Chondrocyte (in vitro differentiated cells): ENCODE data around the gene DIP2C. TPM values are rescaled to one million over a fixed set of nuclear protein-coding genes. Genes with fewer than 3 reads are reported as not detected.

Source experiments
- DNase-seq: peaks from one replicate; pipeline ENCODE4 v3.0.0; 2021; ENCODE audit warnings: mixed read lengths, low spot score
- H3K27ac Mint-ChIP-seq: one replicate; pipeline ENCODE4 v1.8.0; 2021; ENCODE audit warnings: mild to moderate bottlenecking, moderate library complexity, mixed read lengths; ENCODE audit not compliant: unreplicated experiment
- H3K27me3 Mint-ChIP-seq: 2 replicates; pipeline ENCODE4 v1.8.0; 2021; ENCODE audit warnings: low read depth, mixed read lengths
- H3K36me3 Mint-ChIP-seq: 2 replicates; pipeline ENCODE4 v1.8.0; 2021; ENCODE audit warnings: low read depth, mixed read lengths
- H3K4me1 Mint-ChIP-seq: 2 replicates; pipeline ENCODE4 v1.8.0; 2021; ENCODE audit warnings: low read depth, mild to moderate bottlenecking, mixed read lengths
- H3K4me3 Mint-ChIP-seq: one replicate; pipeline ENCODE4 v1.8.0; 2021; ENCODE audit warnings: mild to moderate bottlenecking, moderate library complexity, mixed read lengths; ENCODE audit not compliant: unreplicated experiment
- H3K9me3 Mint-ChIP-seq: 2 replicates; pipeline ENCODE4 v1.8.0; 2021; ENCODE audit warnings: low read depth, mixed read lengths
- CTCF ChIP-seq: fragments of 200-600 bp; sonication (generic); IDR thresholded peaks from 2 replicates; pipeline ENCODE4 v1.5.0; 2021; ENCODE audit warnings: antibody characterized with exemption, mild to moderate bottlenecking, moderate library complexity
- total RNA-seq: library from RNA; stranded (reverse); gene quantifications from 3 replicates; pipeline ENCODE4 v1.2.1, GENCODE V29; 2021

DIP2C gene
- total RNA-seq, 1 donor from 2014 or later, result 47.9 TPM

GRCh38 chr10:580778-581177, 108.7 kb downstream of the DIP2C start:
- peak overlapping the region; percentile 77 for H3K27ac Mint-ChIP-seq
- H3K27me3 Mint-ChIP-seq, result no peaks in the 10 kb centered on the region
- H3K9me3 Mint-ChIP-seq, result no peaks in the 10 kb centered on the region
- DNase-seq, result no peak
- TF ChIP-seq CTCF, result no peak
- no peak overlapping the region for H3K4me3 Mint-ChIP-seq
- H3K36me3 Mint-ChIP-seq, result no peaks in the 10 kb centered on the region
- peaks cover 25% of the 10 kb centered on the region for H3K4me1 Mint-ChIP-seq

GRCh38 chr10:576130-576465, 113.4 kb downstream of the DIP2C start:
- no peak overlapping the region for H3K27ac Mint-ChIP-seq
- no peaks in the 10 kb centered on the region for H3K36me3 Mint-ChIP-seq
- H3K27me3 Mint-ChIP-seq, result no peaks in the 10 kb centered on the region
- DNase-seq, result no peak
- no peaks in the 10 kb centered on the region for H3K9me3 Mint-ChIP-seq
- TF ChIP-seq CTCF, result no peak
- peaks cover 47% of the 10 kb centered on the region for H3K4me1 Mint-ChIP-seq
- H3K4me3 Mint-ChIP-seq, result no peak overlapping the region

GRCh38 chr10:575402-576129, 113.9 kb downstream of the DIP2C start:
- DNase-seq, result no peak
- TF ChIP-seq CTCF, result no peak
- no peaks in the 10 kb centered on the region for H3K36me3 Mint-ChIP-seq
- no peak overlapping the region for H3K4me3 Mint-ChIP-seq
- peaks cover 47% of the 10 kb centered on the region for H3K4me1 Mint-ChIP-seq
- no peaks in the 10 kb centered on the region for H3K9me3 Mint-ChIP-seq
- H3K27me3 Mint-ChIP-seq, result no peaks in the 10 kb centered on the region
- peak overlapping the region; percentile 39 for H3K27ac Mint-ChIP-seq

GRCh38 chr10:572696-573095, 116.8 kb downstream of the DIP2C start:
- Mint-ChIP-seq H3K27me3 (no peaks in the 10 kb centered on the region), H3K4me1 (peaks cover 50% of the 10 kb centered on the region), H3K27ac (no peak overlapping the region), H3K4me3 (no peak overlapping the region), H3K36me3 (peaks cover 3% of the 10 kb centered on the region), H3K9me3 (peaks cover 4% of the 10 kb centered on the region)
- DNase-seq, result no peak
- no peak for TF ChIP-seq CTCF

GRCh38 chr10:571688-572451, 117.6 kb downstream of the DIP2C start:
- no peak for DNase-seq
- Mint-ChIP-seq H3K36me3 (peaks cover 3% of the 10 kb centered on the region), H3K4me1 (peaks cover 50% of the 10 kb centered on the region), H3K27ac (peak overlapping the region; percentile 82), H3K4me3 (no peak overlapping the region), H3K27me3 (no peaks in the 10 kb centered on the region), H3K9me3 (peaks cover 4% of the 10 kb centered on the region)
- TF ChIP-seq CTCF, result no peak
